DND-41 (cell line): Measurements from ENCODE around the gene DSPP.

Experiments used
- ATAC-seq: fragments of 200-7000 bp; cut with Tn5 transposase; 3 replicates; pipeline ENCODE4 v1.9.1; 2021; ENCODE audit warnings: low read depth; ENCODE audit not compliant: insufficient read depth
- DNase-seq: peaks from one replicate; pipeline ENCODE4 v3.0.0-alpha.2; 2020
- H2AFZ ChIP-seq: 2 replicates; pipeline ENCODE4 v1.6.0; 2012; ENCODE audit warnings: low read depth, low read length
- H3K27ac ChIP-seq: 2 replicates; pipeline ENCODE4 v1.5.1; 2012; ENCODE audit warnings: low read length, inconsistent platforms
- H3K27me3 ChIP-seq: fragments of 200-600 bp; sonication (generic); 2 replicates; pipeline ENCODE4 v1.6.0; 2012; ENCODE audit warnings: low read length, mild to moderate bottlenecking, inconsistent platforms; ENCODE audit not compliant: insufficient read depth, poor library complexity
- H3K36me3 ChIP-seq: 2 replicates; pipeline ENCODE4 v1.5.1; 2012; ENCODE audit warnings: low read length, inconsistent platforms; ENCODE audit not compliant: insufficient read depth
- H3K4me1 ChIP-seq: 2 replicates; pipeline ENCODE4 v1.5.1; 2012; ENCODE audit warnings: mild to moderate bottlenecking, low read length; ENCODE audit not compliant: insufficient read depth
- H3K4me2 ChIP-seq: 2 replicates; pipeline ENCODE4 v1.6.0; 2012; ENCODE audit warnings: mild to moderate bottlenecking, moderate library complexity, low read length, inconsistent platforms; ENCODE audit not compliant: insufficient read depth
- H3K4me3 ChIP-seq, 2 experiments: fragments of 200-600 bp in 1 of 2; shearing (Covaris generic) in 1 of 2; 2 replicates each; pipeline ENCODE4 v1.5.1; 2012 to 2016; ENCODE audit warnings: inconsistent platforms in 2 of 2, low read length in 2 of 2, mild to moderate bottlenecking in 2 of 2, low read depth in 1 of 2, moderate library complexity in 1 of 2
- H3K79me2 ChIP-seq: 2 replicates; pipeline ENCODE4 v1.6.0; 2012; ENCODE audit warnings: low read length, inconsistent platforms; ENCODE audit not compliant: insufficient read depth
- H3K9ac ChIP-seq: 2 replicates; pipeline ENCODE4 v1.6.0; 2012; ENCODE audit warnings: low read depth, mild to moderate bottlenecking, inconsistent platforms, low read length, moderate library complexity
- H3K9me3 ChIP-seq: 2 replicates; pipeline ENCODE4 v1.5.1; 2012; ENCODE audit warnings: low read length, moderate library complexity, mild to moderate bottlenecking, inconsistent platforms; ENCODE audit not compliant: insufficient read depth, severe bottlenecking
- H4K20me1 ChIP-seq: 2 replicates; pipeline ENCODE4 v1.6.0; 2012; ENCODE audit warnings: low read length; ENCODE audit not compliant: insufficient read depth
- CTCF ChIP-seq: IDR thresholded peaks from 2 replicates; pipeline ENCODE4 v1.5.1; 2012; ENCODE audit warnings: borderline replicate concordance, low read length, moderate library complexity, mild to moderate bottlenecking; ENCODE audit not compliant: poor library complexity, severe bottlenecking; ENCODE audit errors: extremely low read depth
- EZH2 ChIP-seq: IDR thresholded peaks from 3 replicates; pipeline ENCODE4 v1.6.1; 2012; ENCODE audit warnings: borderline replicate concordance, low read depth, mild to moderate bottlenecking, moderate library complexity, low read length, inconsistent platforms; ENCODE audit not compliant: severe bottlenecking

DSPP gene

GRCh38 chr4:87608229-87608628 is at the start of gene DSPP:
TSS of gene DSPP (plus strand) at chr4:87608529. CDS start at chr4:87610909, 2,380 bp downstream.
- Histone ChIP-seq H2AFZ (no peak within 1 kb of the TSS), H3K79me2 (no peaks in the 10 kb centered on the region), H3K4me3 (no peak within 1 kb of the TSS), H3K27me3 (no peaks in the 10 kb centered on the region), H4K20me1 (no peaks in the 10 kb centered on the region), H3K4me1 (no peaks in the 10 kb centered on the region), H3K36me3 (no peaks in the 10 kb centered on the region), H3K9me3 (no peaks in the 10 kb centered on the region), H3K27ac (no peak within 1 kb of the TSS), H3K4me2 (no peak within 1 kb of the TSS), H3K9ac (no peak within 1 kb of the TSS)
- no peak for ATAC-seq
- no peak for TF ChIP-seq EZH2
- no peak for TF ChIP-seq CTCF
- no peak for DNase-seq

DNA sequence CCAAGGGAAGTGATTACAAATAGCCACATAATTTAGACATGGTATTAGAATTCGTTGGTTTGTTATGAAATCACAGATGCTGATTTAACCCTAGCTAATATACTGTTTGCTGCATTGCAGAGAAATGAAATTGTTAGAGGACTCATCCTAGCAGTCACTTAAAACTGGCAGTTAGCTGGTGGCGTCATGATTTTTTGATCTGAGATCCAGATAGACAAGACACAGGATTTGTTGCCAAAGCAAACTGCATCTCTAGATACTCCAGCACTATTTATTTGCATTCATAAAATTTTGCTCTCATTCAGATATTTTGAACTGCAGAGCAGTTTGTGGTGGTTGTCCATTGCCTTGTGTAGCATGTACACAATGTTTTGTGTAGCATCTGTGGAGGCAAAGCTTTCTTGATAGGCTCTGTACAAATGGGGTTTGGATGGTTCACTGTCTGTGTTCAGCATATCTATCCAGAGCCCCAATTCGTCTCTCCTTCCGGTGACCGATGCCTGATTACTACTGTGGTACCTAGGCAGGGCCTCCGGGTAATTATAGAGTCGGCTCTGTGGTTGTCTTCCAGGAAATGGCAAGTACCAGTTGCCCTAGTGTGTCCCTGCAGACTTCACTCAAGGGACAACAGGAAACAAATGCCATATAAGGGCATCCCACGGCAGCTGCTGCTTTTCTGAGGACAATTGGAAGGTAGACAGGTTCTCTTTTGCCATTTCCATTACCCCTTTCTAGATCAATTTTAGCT is 49.1 kb upstream of the DSPP start:
- Histone ChIP-seq H3K4me2 (peak overlapping the region; percentile 54; the same call in 1 of the 2 replicates), H3K4me3 (no peak overlapping the region; a peak in 1 of 4 replicates), H3K9me3 (no peaks in the 10 kb centered on the region), H4K20me1 (no peaks in the 10 kb centered on the region), H3K9ac (no peak overlapping the region), H3K4me1 (peaks cover 18% of the 10 kb centered on the region), H2AFZ (peak overlapping the region; percentile 51; the same call in 1 of the 2 replicates), H3K27ac (peak overlapping the region; percentile 62), H3K27me3 (no peaks in the 10 kb centered on the region), H3K79me2 (no peaks in the 10 kb centered on the region), H3K36me3 (no peaks in the 10 kb centered on the region)
- no peak for TF ChIP-seq CTCF
- TF ChIP-seq EZH2: no peak
- DNase-seq (peak; percentile 85), ATAC-seq (peak; percentile 99)

GRCh38 chr4:87560802-87561201 is 47.5 kb upstream of the DSPP start:
- Histone ChIP-seq H3K27me3 (no peaks in the 10 kb centered on the region), H2AFZ (no peak overlapping the region), H3K27ac (no peak overlapping the region), H3K4me2 (no peak overlapping the region), H3K9ac (no peak overlapping the region), H4K20me1 (no peaks in the 10 kb centered on the region), H3K9me3 (no peaks in the 10 kb centered on the region), H3K4me3 (no peak overlapping the region), H3K36me3 (no peaks in the 10 kb centered on the region), H3K79me2 (no peaks in the 10 kb centered on the region), H3K4me1 (peaks cover 18% of the 10 kb centered on the region)
- DNase-seq (no peak), ATAC-seq (no peak)
- TF ChIP-seq EZH2: no peak
- no peak for TF ChIP-seq CTCF
